Endodermal cell (in vitro differentiated cells): Measurements from ENCODE around the gene PTPRT. TPM values are rescaled to one million over a fixed set of nuclear protein-coding genes. Genes with fewer than 3 reads are reported as not detected.

Source experiments
- DNase-seq: peaks from one replicate; pipeline ENCODE4 v3.0.0-alpha.2; 2017
- H3K27ac ChIP-seq: 2 replicates; pipeline ENCODE4 v1.5.1; 2013; ENCODE audit warnings: mild to moderate bottlenecking, low read depth, low read length, moderate library complexity
- H3K27me3 ChIP-seq: 2 replicates; pipeline ENCODE4 v1.6.1; 2013; ENCODE audit warnings: mild to moderate bottlenecking, low read length, moderate library complexity; ENCODE audit not compliant: insufficient read depth, control insufficient read depth, poor library complexity, severe bottlenecking
- H3K36me3 ChIP-seq: 2 replicates; pipeline ENCODE4 v1.7.0; 2013; ENCODE audit warnings: mild to moderate bottlenecking, low read length, moderate library complexity; ENCODE audit not compliant: control insufficient read depth, insufficient read depth
- H3K4me1 ChIP-seq: one replicate; pipeline ENCODE4 v1.7.0; 2013; ENCODE audit warnings: low read length; ENCODE audit not compliant: control insufficient read depth, insufficient read depth
- H3K4me3 ChIP-seq: 2 replicates; pipeline ENCODE4 v1.5.1; 2013; ENCODE audit warnings: mild to moderate bottlenecking, low read length, moderate library complexity
- H3K9ac ChIP-seq: 2 replicates; pipeline ENCODE4 v1.6.1; 2013; ENCODE audit warnings: mild to moderate bottlenecking, low read length, moderate library complexity; ENCODE audit not compliant: poor library complexity, severe bottlenecking; ENCODE audit errors: extremely low read depth
- H3K9me3 ChIP-seq: 2 replicates; pipeline ENCODE4 v1.6.1; 2013; ENCODE audit warnings: mild to moderate bottlenecking, low read length, moderate library complexity; ENCODE audit not compliant: control insufficient read depth
- H3K27ac Mint-ChIP-seq: 2 replicates; pipeline ENCODE4 v1.8.0; 2020; ENCODE audit warnings: mixed read lengths
- H3K27me3 Mint-ChIP-seq: 2 replicates; pipeline ENCODE4 v1.8.0; 2021; ENCODE audit warnings: mild to moderate bottlenecking, mixed read lengths; ENCODE audit not compliant: insufficient read depth
- H3K36me3 Mint-ChIP-seq: 2 replicates; pipeline ENCODE4 v1.8.0; 2020; ENCODE audit warnings: low read depth, mixed read lengths
- H3K4me1 Mint-ChIP-seq: 2 replicates; pipeline ENCODE4 v1.8.0; 2020; ENCODE audit warnings: mixed read lengths
- H3K4me3 Mint-ChIP-seq: 2 replicates; pipeline ENCODE4 v1.8.0; 2020; ENCODE audit warnings: mild to moderate bottlenecking, moderate library complexity, mixed read lengths
- H3K9me3 Mint-ChIP-seq: 2 replicates; pipeline ENCODE4 v1.8.0; 2020; ENCODE audit warnings: mild to moderate bottlenecking, mixed read lengths
- WGBS, 2 experiments: methylation state at CpG; one replicate each; pipeline versions ENCODE4 v1.1.5 to v1.1.7; 2013; ENCODE audit warnings: missing lambda C conversion rate in 2 of 2, mixed read lengths in 1 of 2; ENCODE audit not compliant: insufficient coverage in 1 of 2, insufficient read length in 1 of 2; 5-methylcytosine and 5-hydroxymethylcytosine counted together
- total RNA-seq, 2 donors: library from RNA; stranded (reverse); fragmentation: NEBNext Ultra II Directional in 1 of 2; extraction: Animal tissue kit (Norgen Biotek cat#: 25700) in 1 of 2; gene quantifications; 2 replicates in 1 of 2; 3 replicates in 1 of 2; pipeline ENCODE4 v1.2.1, GENCODE V29; 2021
- TF ChIP-seq, protein P1 (sequence below): fragments of 200-600 bp; sonication (generic); conservative IDR thresholded peaks from 2 replicates; pipeline ENCODE4 v1.5.0; 2021; ENCODE audit warnings: antibody characterized with exemption, mild to moderate bottlenecking

The PTPRT gene
- total RNA-seq, 2 donors from 2014 or later: 2.3 to 2.7 TPM

- Histone ChIP-seq H3K4me3 (no peak overlapping the region), H3K4me1 (no peaks in the 10 kb centered on the region), H3K27ac (no peak overlapping the region), H3K27me3 (peaks cover 10% of the 10 kb centered on the region), H3K36me3 (no peaks in the 10 kb centered on the region), H3K9ac (no peak overlapping the region), H3K9me3 (peaks cover 7% of the 10 kb centered on the region)
- DNase-seq: no peak
- H3K9me3 Mint-ChIP-seq: peaks cover 10% of the 10 kb centered on the region
- no peak overlapping the region for H3K27ac Mint-ChIP-seq
- TF ChIP-seq, protein P1, sequence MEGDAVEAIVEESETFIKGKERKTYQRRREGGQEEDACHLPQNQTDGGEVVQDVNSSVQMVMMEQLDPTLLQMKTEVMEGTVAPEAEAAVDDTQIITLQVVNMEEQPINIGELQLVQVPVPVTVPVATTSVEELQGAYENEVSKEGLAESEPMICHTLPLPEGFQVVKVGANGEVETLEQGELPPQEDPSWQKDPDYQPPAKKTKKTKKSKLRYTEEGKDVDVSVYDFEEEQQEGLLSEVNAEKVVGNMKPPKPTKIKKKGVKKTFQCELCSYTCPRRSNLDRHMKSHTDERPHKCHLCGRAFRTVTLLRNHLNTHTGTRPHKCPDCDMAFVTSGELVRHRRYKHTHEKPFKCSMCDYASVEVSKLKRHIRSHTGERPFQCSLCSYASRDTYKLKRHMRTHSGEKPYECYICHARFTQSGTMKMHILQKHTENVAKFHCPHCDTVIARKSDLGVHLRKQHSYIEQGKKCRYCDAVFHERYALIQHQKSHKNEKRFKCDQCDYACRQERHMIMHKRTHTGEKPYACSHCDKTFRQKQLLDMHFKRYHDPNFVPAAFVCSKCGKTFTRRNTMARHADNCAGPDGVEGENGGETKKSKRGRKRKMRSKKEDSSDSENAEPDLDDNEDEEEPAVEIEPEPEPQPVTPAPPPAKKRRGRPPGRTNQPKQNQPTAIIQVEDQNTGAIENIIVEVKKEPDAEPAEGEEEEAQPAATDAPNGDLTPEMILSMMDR: no peak
- WGBS, 2 experiments: 88 to 96% methylated on average over 1 of the region's 1 CpG
- H3K4me3 Mint-ChIP-seq: no peak overlapping the region
- H3K4me1 Mint-ChIP-seq: no peaks in the 10 kb centered on the region
- H3K27me3 Mint-ChIP-seq: peaks cover 13% of the 10 kb centered on the region
- no peaks in the 10 kb centered on the region for H3K36me3 Mint-ChIP-seq
Observed at GRCh38 chr20:42957704-42958095, 232.0 kb downstream of the PTPRT start.

DNA sequence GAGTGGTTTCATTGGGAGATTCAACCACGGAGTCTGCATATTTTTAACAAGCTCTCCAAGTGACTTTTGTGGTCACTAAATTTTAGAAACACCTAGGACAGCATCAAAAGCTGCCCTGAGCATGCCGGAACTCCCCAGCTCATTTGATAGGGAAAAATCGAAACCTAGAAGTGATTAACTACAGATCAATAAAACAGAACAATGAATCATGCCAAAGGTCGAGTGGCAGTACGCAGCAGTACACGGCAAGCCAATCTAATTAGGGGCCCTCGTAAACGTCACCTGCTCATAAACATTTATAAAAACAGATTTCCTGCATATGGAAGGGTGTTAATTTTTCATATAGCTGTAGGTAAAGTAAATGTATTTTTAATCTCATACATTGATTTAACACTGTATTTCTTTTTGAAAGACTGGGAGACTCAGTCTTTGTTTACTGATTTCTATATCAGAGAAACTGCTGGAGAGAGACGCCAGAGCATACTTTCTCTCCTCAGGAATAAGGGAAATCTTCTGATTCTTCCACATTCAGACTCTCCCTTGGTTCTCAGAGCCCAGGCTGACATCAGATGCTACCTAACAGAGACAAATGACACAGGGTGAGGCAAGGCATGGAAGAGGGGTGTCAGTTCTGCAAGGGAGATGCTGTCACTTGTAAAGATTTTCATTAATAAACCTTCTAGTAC is 232.5 kb downstream of the PTPRT start:
- no peaks in the 10 kb centered on the region for H3K4me1 ChIP-seq
- Mint-ChIP-seq H3K27me3 (peaks cover 13% of the 10 kb centered on the region), H3K27ac (no peak overlapping the region), H3K4me3 (no peak overlapping the region), H3K36me3 (no peaks in the 10 kb centered on the region), H3K9me3 (peaks cover 7% of the 10 kb centered on the region), H3K4me1 (no peaks in the 10 kb centered on the region)
- TF ChIP-seq, protein P1: no peak
- H3K27ac ChIP-seq: no peak overlapping the region
- WGBS, 2 experiments: 93% methylated on average over 6 to 9 of the region's 9 CpGs
- DNase-seq: no peak
- H3K4me3 ChIP-seq: no peak overlapping the region
- H3K27me3 ChIP-seq: peaks cover 12% of the 10 kb centered on the region
- no peaks in the 10 kb centered on the region for H3K36me3 ChIP-seq
- H3K9me3 ChIP-seq: peaks cover 4% of the 10 kb centered on the region
- H3K9ac ChIP-seq: no peak overlapping the region

DNA sequence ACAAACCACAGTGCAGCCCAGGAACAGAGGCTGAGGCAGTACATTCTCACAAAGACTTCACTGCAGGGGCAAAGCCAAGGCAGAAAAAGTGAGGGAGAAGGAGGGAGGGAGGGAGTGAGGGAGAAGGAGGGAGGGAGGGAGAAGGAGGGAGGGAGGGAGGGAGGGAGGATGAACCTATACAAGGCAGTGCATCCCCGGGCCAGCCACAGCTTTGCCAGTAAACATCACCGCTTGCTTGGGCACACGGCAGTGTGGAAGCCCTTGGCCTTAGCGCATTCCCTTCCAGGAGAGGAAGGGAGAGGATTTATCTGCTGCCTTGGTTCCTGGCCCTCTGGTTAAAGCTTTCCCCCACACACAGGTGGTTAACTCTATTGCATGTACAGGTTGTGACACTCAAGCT is 234.0 kb downstream of the PTPRT start:
- H3K4me3 ChIP-seq: no peak overlapping the region
- no peak overlapping the region for H3K27ac ChIP-seq
- WGBS, 2 experiments: 95 to 100% methylated on average over 2 to 4 of the region's 4 CpGs
- Mint-ChIP-seq H3K36me3 (no peaks in the 10 kb centered on the region), H3K9me3 (peaks cover 4% of the 10 kb centered on the region), H3K27me3 (peaks cover 13% of the 10 kb centered on the region), H3K4me3 (no peak overlapping the region), H3K4me1 (no peaks in the 10 kb centered on the region), H3K27ac (no peak overlapping the region)
- peaks cover 12% of the 10 kb centered on the region for H3K27me3 ChIP-seq
- H3K9me3 ChIP-seq: no peaks in the 10 kb centered on the region
- no peaks in the 10 kb centered on the region for H3K4me1 ChIP-seq
- no peaks in the 10 kb centered on the region for H3K36me3 ChIP-seq
- no peak overlapping the region for H3K9ac ChIP-seq
- TF ChIP-seq, protein P1: no peak
- no peak for DNase-seq
